Fibroblast of skin of back (primary cell): ENCODE data around the gene GSTT2B.
"Not testable (repeated sequence)": the region's sequence is repeated elsewhere in the genome, so short reads cannot be mapped to it uniquely, and the experiment has no call there.

Experiments
- DNase-seq: peaks from one replicate; pipeline ENCODE4 v3.0.0-alpha.2; 2013

GSTT2B gene

DNA sequence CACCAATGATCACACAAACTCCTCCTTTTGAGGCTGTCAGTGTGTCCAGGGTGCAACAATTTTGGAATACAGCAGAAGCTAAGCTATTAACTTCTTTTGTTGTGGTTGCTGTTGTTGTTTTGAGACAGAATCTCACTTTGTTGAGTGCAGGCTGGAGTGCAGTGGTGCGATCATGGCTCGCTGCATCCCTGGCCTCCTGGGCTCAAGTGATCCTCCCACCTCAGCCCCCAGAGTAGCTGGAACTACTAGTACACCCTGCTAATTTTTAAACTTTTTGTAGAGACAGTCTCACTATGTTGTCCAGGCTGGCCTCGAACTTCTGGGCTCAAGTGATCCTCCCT, 22.0 kb downstream of the GSTT2B start:
- no peak for DNase-seq

DNA sequence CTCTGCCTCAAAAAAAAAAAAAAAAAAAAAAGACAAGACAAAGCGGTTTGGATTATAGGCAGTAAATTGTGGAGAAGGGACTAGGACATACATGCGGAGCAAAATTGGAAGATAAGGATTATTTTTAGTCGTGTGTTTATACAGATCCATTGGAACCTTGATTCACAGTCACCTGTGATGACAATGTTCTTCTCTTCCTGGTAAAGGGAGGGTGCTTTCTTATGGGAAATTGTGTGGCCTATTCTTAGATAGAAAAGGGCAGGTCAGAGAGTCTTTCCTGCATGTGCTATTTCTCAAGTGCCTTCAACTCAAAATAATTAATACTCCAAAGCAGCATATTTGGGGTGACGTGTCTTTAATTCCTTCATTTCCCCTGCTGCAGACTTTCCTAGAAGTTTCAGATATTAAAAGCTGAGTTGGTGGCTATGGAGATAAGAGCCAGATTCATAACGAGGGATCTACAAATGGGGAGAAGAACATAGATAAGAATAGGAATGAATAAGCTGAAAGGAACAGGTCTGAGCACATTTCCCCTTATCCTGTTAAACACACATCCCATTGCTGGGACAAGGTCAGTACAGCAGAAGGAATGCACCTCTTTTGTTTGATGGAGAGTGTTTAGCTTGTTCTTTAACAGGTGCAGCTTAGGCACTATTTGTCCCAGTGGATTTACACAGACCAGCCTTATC, 22.5 kb downstream of the GSTT2B start:
- DNase-seq = no peak

DNA sequence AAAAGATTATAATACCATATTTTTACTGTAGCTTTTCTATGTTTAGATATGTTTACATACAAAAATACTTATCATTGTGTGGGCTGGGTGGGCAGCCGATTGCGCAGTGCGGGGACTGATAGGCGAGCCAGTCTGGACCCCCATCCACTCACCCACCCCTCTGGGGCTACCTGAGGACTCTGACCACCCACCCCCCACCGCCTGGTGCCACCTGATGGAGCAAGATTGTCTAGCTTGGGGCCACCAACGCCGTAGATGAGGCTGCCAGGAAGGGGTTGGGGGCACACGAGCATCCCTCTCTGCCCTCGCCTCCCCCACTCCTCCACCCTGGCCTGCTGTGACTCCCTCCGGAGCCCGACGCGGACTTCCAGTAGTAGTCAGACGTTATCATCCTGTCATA, 34.4 kb downstream of the GSTT2B start:
- DNase-seq = no peak

DNA sequence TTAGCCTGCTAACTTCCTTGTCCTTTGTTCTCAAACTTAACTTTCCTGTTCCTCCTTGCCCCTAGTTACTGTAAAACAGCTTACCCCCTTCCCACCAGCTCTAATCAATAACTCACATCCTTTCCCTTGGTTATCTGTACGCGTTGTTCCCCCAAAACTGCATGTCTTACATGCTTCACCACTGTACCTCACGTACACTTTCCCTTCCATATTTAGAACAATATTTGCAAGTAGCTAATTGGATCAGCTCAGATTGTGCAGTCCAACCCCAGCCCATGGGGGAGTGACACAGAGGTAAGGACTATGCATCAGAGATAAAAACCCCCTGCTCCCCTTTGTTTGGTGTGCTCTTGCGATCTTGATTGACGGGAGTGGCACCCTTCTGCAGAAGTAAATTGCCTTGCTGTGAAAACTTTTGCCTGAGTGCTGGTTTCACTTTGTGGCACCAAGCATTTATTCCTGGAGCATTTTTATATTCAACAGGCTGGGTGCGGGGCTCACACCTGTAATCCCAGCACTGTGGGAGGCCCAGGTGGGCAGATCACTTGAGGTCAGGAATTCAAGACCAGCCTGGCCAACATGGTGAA, 35.9 kb downstream of the GSTT2B start:
- no peak for DNase-seq

DNA sequence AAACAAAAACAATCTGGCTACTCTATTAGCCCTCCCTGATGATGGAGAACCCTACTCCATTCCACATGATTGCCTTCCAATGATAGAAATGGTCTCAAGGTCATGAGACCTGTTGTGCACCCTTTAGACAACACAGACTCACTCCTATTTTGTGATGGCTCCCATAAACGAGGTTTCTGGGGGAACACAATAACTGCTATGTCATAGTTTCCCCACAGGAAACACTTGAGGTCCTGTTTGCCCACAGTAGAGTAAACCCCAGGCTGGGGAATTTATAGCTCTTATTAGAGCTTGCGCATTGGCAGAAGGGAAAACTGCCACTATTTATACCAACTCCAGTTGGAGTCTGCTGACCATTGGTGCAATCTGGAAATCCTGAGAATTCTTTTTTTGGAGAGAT, 38.1 kb downstream of the GSTT2B start:
- no peak for DNase-seq

DNA sequence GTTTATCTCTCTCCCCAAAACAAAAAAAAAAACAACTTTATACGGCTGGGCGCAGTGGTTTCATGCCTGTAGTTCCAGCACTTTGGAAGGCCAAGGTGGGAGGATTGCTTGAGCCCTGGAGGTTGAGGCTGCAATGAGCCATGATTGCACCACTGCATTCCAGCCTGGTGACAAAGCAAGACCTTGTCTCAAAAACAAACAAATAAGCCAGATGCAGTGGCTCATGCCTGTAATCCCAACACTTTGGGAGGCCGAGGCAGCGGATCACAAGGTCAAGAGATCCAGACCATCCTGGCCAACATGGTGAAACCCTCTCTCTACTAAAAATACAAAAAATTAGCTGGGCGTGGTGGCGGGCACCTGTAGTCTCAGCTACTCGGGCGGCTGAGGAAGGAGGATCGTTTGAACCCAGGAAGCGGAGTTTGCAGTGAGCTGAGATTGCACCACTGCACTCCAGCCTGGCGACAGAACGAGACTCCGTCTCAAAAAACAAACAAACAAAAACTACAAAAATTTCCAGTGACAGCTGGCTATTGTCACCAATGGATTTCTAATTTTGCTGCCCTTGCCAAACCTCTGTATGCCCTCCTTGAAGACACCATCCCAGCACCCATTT, 39.3 kb downstream of the GSTT2B start:
- peak; percentile 33 for DNase-seq

DNA sequence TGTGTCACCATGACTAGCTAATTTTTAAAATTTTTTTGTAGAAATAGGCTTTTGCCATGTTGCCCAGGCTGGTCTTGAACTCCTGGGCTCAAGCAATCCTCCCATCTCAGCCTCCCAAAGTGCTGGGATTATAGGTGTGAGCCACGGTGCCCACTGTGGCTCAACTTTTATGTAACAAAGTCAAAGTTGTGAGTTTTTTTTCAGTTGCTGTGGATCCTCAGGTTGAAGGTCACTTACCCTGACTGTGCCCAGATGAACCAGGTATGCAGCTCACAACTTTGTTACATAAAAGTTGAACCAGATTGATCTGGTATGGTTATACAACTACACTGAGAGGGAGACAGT, 40.8 kb downstream of the GSTT2B start:
- not testable (repeated sequence) for DNase-seq

DNA sequence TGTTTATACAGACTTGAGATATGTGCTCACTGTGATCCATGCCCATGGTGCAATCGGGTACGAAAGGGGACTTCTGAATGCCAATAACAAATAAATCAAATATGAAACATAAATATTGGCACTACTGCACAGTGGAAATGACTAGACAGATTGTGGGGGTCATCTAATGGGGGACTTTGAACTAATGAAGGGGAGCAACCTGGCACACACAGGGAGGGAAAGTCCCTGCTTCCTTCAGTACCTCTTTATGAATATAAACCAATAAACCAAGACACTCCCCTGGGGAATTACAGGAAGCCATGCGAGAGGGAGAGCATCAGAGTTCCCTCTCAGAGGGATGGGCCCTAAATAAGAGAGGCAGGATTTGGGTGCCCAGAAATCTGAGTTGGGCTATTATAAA, 45.7 kb downstream of the GSTT2B start:
- no peak for DNase-seq

DNA sequence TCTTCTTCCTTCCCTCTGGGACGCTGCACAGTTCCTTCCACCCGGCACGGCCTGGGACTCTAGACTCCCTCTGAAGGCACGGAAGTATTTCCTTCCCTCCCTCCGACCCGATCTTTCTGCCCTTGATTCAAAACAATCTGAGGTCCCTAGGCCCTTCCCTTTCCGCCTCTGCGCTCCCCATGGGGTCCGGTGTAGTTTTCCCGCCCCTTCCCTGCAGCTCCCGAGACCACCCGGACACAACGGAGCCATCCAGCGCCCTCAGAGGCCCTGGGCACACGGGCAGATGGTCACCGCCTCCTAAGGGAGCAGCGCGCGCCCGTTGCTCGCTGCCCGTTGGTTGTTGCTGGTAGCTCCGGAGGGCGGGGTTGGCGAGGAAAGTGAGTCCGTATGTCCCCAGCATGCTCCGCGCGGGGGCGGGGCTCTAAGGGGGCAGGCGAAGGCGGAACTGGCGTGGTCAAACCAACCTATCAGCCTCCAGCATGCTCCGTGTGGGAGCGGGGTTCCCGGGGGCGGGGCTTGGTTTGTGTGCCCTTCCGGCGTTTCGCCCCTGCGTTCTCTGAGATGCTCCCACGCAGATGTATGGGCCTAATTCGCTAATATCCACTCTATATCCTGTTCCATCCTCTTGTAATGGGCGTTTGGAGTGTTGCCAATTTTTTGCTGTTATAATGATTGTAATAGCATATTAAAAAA, 47.2 kb downstream of the GSTT2B start:
- peak; percentile 99 for DNase-seq

DNA sequence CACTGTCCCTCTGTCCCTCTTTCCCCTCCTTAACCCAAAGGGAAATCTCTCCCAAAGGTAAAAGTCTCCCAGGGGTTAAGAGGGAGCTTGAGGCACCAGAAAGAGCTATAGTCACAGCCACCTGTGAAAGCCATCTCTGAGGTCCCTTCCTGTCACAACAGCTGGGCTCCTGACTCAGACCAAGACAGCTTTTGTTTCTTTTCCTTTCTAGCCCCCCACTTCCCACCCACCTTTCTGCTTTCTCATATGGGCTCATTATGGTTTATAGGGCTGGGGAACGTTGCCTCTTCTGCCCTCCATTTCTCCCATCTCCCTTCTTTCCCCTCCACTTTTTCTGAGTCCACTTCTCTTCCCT, 47.7 kb downstream of the GSTT2B start:
- no peak for DNase-seq

DNA sequence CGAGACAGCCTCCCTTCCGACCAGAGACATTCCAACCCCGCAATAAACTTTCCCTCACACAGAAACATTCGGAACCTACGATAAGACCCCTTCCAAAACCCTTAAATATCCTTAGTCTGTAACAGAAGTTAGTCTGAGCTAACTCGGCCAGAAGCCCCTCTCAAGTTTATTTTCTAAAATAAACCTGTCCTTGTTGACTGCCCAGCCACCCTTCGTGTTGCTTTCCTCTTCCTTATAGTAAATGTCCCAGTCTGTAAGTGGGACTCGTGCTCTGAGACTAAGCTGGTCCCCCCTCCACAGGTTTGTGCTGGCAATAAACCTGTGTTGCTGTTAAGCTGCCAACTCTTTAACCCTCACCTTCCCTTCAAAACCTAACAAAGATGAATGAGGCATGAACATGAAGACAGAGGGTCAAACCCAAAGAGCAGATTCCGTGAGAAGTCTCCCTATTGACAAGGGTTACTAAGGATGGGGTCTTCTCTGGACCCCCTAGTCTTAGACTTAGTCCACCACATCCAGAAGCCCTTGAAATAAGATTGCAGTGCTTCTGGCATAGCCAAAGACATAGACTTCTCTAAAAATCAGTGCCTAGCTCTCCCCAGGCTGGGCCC, 48.6 kb downstream of the GSTT2B start:
- DNase-seq = no peak

DNA sequence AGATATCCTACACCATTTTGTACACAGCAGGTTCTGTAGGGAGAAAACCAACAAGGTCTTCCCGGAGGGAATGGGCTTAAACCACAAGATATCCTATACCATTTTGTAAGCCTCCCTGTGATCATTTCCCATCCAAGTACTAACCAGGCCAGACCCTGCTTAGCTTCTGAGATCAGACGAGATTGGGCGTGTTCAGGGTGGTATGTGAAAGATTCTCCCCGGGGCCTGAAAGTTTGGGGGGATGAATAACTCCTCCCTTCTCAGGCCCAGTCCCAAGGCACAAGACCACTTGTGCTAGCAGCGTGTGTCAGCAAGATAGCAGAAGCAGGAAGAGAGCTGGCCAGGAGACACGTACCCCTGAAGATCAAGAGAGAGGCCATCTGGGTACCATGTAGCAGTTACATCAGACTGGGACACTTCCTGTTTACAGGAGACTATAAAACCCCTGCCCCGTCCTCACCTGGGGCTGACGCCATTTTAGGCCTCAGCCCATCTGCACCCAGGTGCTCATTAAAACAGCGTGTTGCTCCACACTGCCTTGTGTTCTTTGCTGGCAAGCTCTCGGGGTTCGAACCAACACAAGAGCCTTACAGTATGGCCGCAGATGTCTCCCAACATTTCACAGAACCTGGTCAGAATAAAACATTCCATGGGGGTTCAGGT, 49.5 kb downstream of the GSTT2B start:
- no peak for DNase-seq

DNA sequence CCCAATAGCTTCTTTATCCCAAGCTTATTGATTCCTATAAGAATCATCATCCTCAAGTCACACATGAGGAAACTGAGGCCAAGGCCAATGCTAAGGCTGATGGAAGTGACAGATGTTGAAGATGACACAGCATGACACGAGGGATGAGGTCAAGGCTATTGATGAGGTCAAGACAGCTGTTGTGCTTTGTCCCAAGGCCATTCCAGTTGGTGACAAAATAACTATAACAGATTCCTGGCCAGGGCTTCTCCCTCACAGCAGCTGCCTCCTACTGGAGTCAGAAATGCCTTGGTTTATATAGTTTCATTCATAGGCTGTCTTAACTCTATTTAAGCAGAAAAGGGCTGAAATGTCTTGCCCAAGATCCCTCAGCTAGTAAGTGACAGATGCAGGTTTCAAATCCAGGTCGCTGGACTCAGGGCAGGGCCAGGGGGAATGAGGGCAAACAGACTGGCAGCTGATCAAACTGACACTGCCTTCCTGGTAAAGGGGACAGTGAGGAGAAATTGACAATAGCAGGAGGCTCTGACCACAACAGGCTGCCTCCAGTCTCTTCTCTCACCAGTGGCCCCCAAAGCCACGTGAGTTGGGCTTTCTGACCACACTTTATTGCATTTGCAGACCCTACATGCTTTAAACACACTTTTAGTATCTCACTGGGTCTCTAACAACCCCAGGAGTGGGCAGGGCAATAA, 50.4 kb downstream of the GSTT2B start:
- DNase-seq = no peak

DNA sequence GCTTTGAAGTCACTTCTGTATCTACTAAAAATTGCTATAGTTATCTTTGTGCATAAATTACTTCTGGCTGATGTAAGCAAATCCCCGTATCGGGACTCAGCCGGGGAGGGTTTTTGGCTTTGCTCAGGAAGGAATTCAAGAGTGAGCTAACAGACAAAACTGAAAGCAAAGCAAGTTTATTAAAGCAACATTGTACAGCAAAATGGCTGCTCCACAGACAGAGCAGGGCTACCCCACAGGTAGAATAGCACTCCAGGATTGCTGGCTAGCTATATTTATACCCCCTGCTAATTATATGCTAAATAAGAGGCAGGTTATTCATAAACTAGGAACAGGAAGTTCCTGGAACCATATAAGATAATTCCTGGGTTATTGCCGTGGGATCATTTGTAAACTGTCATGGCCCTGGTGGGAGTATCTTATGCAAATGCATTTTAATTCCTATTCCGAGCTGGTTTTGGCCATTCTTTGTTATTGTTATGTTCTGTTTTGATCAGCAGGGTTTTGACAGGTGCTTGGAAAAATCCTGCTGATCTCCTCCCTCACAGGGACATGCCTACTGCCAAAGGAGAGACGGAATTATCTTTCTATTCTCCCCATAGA, 51.6 kb downstream of the GSTT2B start:
- DNase-seq = no peak

DNA sequence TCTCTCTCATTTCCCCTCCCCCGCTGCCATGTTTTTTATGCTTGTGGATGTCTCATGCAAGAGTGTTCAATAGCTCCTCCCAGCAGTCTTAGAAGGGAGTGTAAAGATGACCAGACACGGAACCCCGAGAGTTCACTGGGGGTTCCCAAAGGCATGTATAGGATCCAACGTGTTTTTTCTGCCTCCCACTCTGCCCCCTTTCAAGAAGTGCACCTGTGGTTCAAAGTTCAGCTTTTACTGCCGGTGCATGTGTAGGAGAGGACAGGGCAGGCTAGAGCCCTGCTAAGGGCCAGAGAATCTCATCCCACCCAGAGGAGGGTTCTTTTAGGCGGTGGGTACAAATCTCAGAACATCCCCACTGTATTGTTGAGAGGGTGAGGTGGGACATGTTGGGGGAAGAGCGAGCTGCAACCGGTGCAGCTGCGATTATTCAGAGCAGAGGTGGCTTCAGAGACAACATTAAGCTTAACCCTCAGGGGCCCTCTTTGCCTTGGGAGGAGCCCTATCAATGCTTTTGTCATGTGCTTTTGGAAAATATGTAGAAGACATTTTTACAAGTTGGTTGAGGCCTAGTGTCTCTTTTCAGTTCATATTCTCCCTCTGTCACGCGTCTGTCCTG, 52.3 kb downstream of the GSTT2B start:
- no peak for DNase-seq

DNA sequence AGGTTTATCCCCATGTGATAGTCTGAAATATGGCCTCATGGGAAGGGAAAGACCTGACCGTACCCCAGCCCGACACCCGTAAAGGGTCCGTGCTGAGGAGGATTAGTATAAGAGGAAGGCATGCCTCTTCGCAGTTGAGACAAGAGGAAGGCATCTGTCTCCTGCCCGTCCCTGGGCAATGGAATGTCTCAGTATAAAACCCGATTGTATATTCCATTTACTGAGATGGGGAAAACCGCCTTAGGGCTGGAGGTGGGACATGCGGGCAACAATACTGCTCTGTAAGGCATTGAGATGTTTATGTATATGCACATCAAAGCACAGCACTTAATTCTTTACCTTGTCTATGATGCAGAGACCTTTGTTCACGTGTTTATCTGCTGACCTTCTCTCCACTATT, 53.6 kb downstream of the GSTT2B start:
- DNase-seq = not testable (repeated sequence)
